HG02798 (cell line): ENCODE measurements around the gene KSR1.
"Not testable (repeated sequence)": the region's sequence is repeated elsewhere in the genome, so short reads cannot be mapped to it uniquely, and the experiment has no call there.

Experiments used
- ATAC-seq: cut with Tn5 transposase; IDR thresholded peaks from one replicate; pipeline ENCODE4 v1.9.1; 2021; ENCODE audit warnings: mild to moderate bottlenecking; ENCODE audit not compliant: unreplicated experiment, poor library complexity

KSR1 gene

GRCh38 chr17:27666270-27666669 lies 210.0 kb downstream of the KSR1 start:
- ATAC-seq: not testable (repeated sequence)

- no peak for ATAC-seq
These were observed 210.7 kb downstream of the KSR1 start for GRCh38 chr17:27666831-27667560.

GRCh38 chr17:27667656-27668487 lies 211.6 kb downstream of the KSR1 start:
- ATAC-seq: no peak

- no peak for ATAC-seq
These were observed 212.2 kb downstream of the KSR1 start for GRCh38 chr17:27668488-27668823.

- ATAC-seq: no peak
These were observed 212.9 kb downstream of the KSR1 start for GRCh38 chr17:27669136-27669535.

- ATAC-seq: no peak
These were observed 213.6 kb downstream of the KSR1 start for GRCh38 chr17:27669850-27670249.

- ATAC-seq: no peak
These were observed 214.7 kb downstream of the KSR1 start for GRCh38 chr17:27670791-27671590.

GRCh38 chr17:27671591-27671910 lies 215.3 kb downstream of the KSR1 start:
- ATAC-seq: no peak

GRCh38 chr17:27671977-27672480 lies 215.8 kb downstream of the KSR1 start:
- ATAC-seq: not testable (repeated sequence)

- no peak for ATAC-seq
These were observed 218.1 kb downstream of the KSR1 start for GRCh38 chr17:27674335-27674734.
